Small intestine (tissue), 7 donors: Measurements from ENCODE around the gene ARL13B. TPM values are rescaled to one million over a fixed set of nuclear protein-coding genes. Genes with fewer than 3 reads are reported as not detected.
"Not testable (repeated sequence)": the region's sequence is repeated elsewhere in the genome, so short reads cannot be mapped to it uniquely, and the experiment has no call there.

Experiments
- DNase-seq, 2 donors: peaks; one replicate each; pipeline versions ENCODE4 v3.0.0 to v3.0.0-alpha.2; 2013
- FAIRE-seq: peaks from 2 replicates; lab custom pipeline; 2012; peaks lifted over from hg19 to GRCh38; lab: Jason Lieb, UNC
- H3K27ac ChIP-seq, 3 donors: one replicate each; pipeline ENCODE4 v1.5.1; 2013; ENCODE audit warnings: low read length in 2 of 3, mild to moderate bottlenecking in 2 of 3, control low read depth in 1 of 3, inconsistent platforms in 1 of 3, low read depth in 1 of 3, moderate library complexity in 1 of 3
- H3K27me3 ChIP-seq, 3 donors: one replicate each; pipeline ENCODE4 v1.6.1; 2013; ENCODE audit warnings: low read length in 3 of 3, inconsistent platforms in 1 of 3; ENCODE audit not compliant: control insufficient read depth in 3 of 3, insufficient read depth in 3 of 3
- H3K36me3 ChIP-seq, 3 donors: one replicate each; pipeline ENCODE4 v1.6.1; 2013; ENCODE audit warnings: low read length in 3 of 3, inconsistent platforms in 1 of 3, low read depth in 1 of 3, mild to moderate bottlenecking in 1 of 3, moderate library complexity in 1 of 3; ENCODE audit not compliant: control insufficient read depth in 3 of 3, insufficient read depth in 2 of 3
- H3K4me1 ChIP-seq, 3 donors: one replicate each; pipeline ENCODE4 v1.6.1; 2013; ENCODE audit warnings: low read length in 2 of 3, inconsistent platforms in 1 of 3, low read depth in 1 of 3, mild to moderate bottlenecking in 1 of 3, moderate library complexity in 1 of 3; ENCODE audit not compliant: control insufficient read depth in 3 of 3, insufficient read depth in 2 of 3
- H3K4me3 ChIP-seq, 3 donors: one replicate each; pipeline ENCODE4 v1.5.1; 2013; ENCODE audit warnings: low read length in 3 of 3, control low read depth in 1 of 3, inconsistent platforms in 1 of 3, low read depth in 1 of 3, mild to moderate bottlenecking in 1 of 3, moderate library complexity in 1 of 3
- H3K9me3 ChIP-seq, 2 donors: one replicate each; pipeline ENCODE4 v1.6.1; 2013; ENCODE audit warnings: low read depth in 1 of 2, low read length in 1 of 2; ENCODE audit not compliant: control insufficient read depth in 2 of 2, insufficient read depth in 1 of 2
- WGBS, 3 donors: extraction: QIAGEN DNeasy Blood & Tissue Kit; methylation state at CpG; one replicate each; pipeline ENCODE4 v1.1.7; 2013; 5-methylcytosine and 5-hydroxymethylcytosine counted together
- polyA plus RNA-seq, 4 donors: library from polyadenylated mRNA; stranded (reverse) in 3 of 4; unstranded in 1 of 4; fragments of 200-250 nt in 3 of 4; fragments of 120-200 nt in 1 of 4; gene quantifications; one replicate each; pipeline versions ENCODE4 v1.2.1 to v1.2.3, GENCODE V29; 2013
- donor health status: healthy with polysubstance abuse.
- donor health status: control.
- donor health status: control.
- donor health status: Bipolar disorder and iron deficiency.
- donor health status: healthy.

ARL13B gene
- polyA plus RNA-seq, 4 donors, result 1.3 to 5.9 (median 2.7) TPM

DNA sequence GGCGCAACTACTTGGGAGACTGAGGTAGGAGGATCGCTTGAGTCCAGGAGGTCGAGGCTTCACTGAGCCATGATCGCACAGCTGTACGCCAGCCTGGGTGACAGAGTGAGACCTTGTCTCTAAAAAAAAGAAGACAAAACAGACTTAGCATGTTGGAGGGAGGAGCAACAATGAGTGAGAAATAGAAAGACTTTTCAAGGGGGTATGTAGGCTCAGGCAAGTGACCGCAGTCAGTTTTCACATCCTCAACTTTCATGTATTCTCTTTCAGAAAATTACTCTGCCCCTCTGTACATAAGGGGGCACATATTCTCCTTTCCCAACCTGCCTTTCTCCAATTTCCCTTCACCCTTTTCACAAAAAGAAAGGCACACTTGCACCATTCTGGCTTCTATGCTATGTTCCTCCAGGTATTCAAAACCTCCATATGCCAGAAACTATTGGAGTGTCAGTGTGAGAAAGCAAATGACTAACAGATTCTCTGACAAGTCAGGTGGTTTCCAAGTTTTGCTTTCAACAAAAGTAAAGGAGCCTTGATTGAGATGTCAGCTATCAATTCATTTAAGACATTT lies 90.5 kb downstream of the ARL13B start:
- Histone ChIP-seq H3K9me3 (peaks cover 0 to 10% of the 10 kb centered on the region in 2 donors), H3K4me1 (no peaks in the 10 kb centered on the region), H3K27ac (no peak overlapping the region), H3K36me3 (peaks cover 2 to 13% (median 8%) of the 10 kb centered on the region in 3 donors), H3K4me3 (no peak overlapping the region), H3K27me3 (no peaks in the 10 kb centered on the region)
- DNase-seq (no peak), FAIRE-seq (no peak)
- 89 to 98% (median 94%) methylated on average over 6 of the region's 6 CpGs for WGBS, 3 donors

DNA sequence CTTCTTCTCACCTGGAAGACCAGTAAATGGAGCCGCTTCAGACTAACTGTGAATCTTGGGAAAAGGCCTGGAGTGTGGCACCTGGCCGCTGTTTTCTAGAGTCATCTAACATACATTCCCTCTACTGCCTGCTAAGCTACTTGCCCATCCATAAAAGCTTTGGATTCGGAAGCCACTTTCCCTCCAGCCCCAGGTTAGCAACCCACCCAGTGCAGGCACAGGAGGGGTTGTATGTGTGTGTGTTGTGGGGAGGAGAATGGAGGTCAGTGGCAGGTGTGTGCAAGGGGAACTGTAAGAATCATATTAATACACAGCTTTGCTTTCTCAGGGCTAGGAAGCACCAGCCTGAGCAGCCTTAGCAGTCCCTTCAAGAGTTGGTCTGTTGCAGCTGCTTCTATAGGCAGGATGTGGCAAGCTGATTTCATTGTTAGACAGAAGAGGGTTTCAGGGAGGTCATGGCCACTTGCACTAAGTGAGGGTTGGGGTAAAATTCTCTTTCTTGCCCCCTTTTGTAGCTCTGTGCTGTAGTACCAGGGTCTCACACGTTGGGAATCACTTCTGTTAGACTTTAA lies 91.8 kb downstream of the ARL13B start:
- Histone ChIP-seq H3K4me1 (no peaks in the 10 kb centered on the region), H3K27me3 (no peaks in the 10 kb centered on the region), H3K4me3 (no peak overlapping the region), H3K9me3 (peaks cover 0 to 9% of the 10 kb centered on the region in 2 donors), H3K27ac (no peak overlapping the region), H3K36me3 (peaks cover under 1 to 12% (median 8%) of the 10 kb centered on the region in 3 donors)
- DNase-seq (no peak), FAIRE-seq (no peak)
- 88 to 94% (median 91%) methylated on average over 4 of the region's 4 CpGs for WGBS, 3 donors

DNA sequence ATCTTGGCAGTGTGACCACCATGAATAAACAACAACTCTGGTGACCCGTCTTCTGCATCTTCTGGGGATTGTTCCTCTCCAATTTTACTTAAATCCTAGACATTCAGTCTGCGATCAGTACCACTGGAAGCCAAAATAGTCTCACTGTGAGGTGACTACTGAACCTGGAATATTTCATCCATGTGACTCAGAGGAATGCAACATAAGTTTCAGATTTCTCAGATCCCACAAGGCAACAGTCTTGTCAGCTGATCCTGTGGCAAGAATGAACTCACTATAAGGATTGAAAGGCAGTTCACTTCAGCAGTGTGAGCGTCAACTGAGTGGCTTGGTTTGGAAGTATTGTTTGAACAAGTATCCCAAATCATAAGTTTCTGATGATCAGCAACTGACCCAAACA lies 96.1 kb downstream of the ARL13B start:
- 90 to 97% (median 93%) methylated on average over 3 of the region's 3 CpGs for WGBS, 3 donors

DNA sequence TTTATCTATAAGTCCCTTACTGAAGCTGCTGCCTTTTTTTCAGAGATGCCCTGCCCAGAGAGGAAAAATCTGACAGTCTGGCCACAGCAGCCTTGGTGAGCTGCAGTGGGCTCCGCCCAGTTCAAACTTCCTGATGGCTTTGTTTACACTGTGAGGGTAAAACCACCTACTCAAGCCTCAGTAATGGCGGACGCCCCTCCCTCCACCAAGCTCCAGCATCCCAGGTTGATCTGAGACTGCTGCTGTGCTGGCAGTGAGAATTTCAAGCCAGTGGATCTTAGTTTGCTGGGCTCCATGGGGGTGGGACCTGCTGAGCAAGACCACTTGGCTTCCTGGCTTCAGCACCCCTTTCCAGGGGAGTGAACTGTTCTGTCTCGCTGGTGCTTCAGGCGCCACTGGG lies 100.6 kb downstream of the ARL13B start:
- FAIRE-seq, H3K27me3 ChIP-seq, H3K9me3 ChIP-seq, H3K4me1 ChIP-seq, H3K4me3 ChIP-seq, H3K27ac ChIP-seq: not testable (repeated sequence)
- DNase-seq, result peak; percentile 11 to 31
- WGBS, 3 donors, result 61 to 76% (median 75%) methylated on average over 5 of the region's 5 CpGs
- peaks cover 0 to 14% (median 4%) of the 10 kb centered on the region in 3 donors for H3K36me3 ChIP-seq

More for the DNA sequence above, 96.1 kb downstream of the ARL13B start:
- Histone ChIP-seq H3K27ac (no peak overlapping the region), H3K27me3 (no peaks in the 10 kb centered on the region), H3K4me1 (no peaks in the 10 kb centered on the region), H3K36me3 (peaks cover 0 to 15% (median 8%) of the 10 kb centered on the region in 3 donors), H3K4me3 (no peak overlapping the region), H3K9me3 (no peaks in the 10 kb centered on the region)
- FAIRE-seq (no peak), DNase-seq (no peak)

DNA sequence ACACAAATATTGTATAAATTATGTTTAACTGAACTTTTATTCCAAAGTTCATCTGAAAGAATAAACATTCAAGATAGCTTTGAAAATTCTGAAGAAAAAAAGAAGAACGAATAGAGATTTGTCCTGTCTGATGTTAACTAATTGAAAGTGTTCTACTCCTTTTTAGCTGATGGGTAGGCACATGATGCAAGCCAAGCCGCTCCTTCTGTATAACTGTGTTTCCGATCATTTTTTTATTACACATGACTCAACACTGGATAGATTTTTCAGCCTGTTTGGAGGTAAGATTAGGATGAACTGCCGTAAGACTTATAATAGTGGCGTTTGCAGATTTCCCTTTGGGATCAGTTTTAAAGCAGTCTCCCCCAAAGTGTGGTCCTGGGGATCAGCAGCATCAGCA lies 101.9 kb downstream of the ARL13B start:
- 20 to 70% (median 57%) methylated on average over 5 of the region's 5 CpGs for WGBS, 3 donors
- H3K4me3 ChIP-seq, result no peak overlapping the region

DNA sequence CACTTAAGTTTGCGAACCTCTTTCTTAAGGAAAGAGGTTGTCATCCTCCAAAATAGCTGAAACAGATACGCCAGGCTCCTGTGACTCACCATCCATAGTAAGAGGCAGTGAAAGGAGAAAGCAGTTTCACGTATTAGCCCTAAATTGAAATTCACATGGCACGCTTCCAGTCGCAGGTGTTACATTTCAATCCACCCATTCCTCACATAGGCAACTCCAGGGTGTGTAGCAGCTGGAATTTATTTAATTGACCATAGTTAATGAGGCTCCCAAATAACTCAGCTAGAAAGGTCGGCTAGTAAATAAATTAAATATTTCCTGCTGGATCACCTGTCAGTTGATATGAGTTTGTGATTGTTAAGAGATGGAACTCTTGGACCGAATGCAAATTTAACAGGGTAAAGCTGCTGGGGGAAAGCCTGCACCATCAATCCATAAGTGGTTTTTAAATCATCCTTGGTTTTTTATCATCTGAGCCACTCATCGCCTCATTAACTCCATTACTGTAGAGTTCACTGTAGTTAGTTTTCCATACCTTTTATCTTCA lies 102.5 kb downstream of the ARL13B start:
- Histone ChIP-seq H3K27me3 (no peaks in the 10 kb centered on the region), H3K4me3 (no peak overlapping the region), H3K36me3 (peaks cover 0 to 15% (median 4%) of the 10 kb centered on the region in 3 donors), H3K9me3 (no peaks in the 10 kb centered on the region), H3K4me1 (peaks cover 0 to 4% (median 2%) of the 10 kb centered on the region in 3 donors), H3K27ac (no peak overlapping the region)
- WGBS, 3 donors, result 27 to 72% (median 56%) methylated on average over 8 of the region's 8 CpGs
- FAIRE-seq, result no peak
- DNase-seq, result no peak

More for the DNA sequence above, 101.9 kb downstream of the ARL13B start:
- FAIRE-seq (no peak), DNase-seq (peak in 1 of 2 donors; percentile 31)
- H3K36me3 ChIP-seq, result peaks cover 0 to 16% (median 4%) of the 10 kb centered on the region in 3 donors
- no peaks in the 10 kb centered on the region for H3K9me3 ChIP-seq
- peaks cover 0 to 4% (median 2%) of the 10 kb centered on the region in 3 donors for H3K4me1 ChIP-seq
- H3K27me3 ChIP-seq, result no peaks in the 10 kb centered on the region
- no peak overlapping the region for H3K27ac ChIP-seq

DNA sequence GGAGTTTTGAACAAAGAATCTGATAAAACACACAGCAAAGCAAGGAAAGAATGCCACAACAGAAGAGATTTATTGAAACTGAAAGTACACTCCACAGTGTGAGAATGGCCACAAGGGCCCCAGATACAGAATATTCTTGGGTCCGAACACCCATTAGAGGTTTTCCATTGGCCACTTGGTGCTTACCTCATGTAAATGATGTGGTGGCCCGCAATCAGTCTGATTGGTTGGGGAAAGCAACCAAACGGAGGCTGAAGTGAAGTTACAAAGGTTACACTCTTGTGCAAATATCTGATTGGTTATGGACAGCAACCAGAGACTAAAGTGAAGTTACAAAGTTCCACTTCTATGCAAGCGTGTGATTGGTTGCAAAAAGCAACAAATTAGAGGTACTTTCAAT lies 103.3 kb downstream of the ARL13B start:
- Histone ChIP-seq H3K27ac (no peak overlapping the region), H3K4me1 (peaks cover 0 to 4% (median 2%) of the 10 kb centered on the region in 3 donors), H3K9me3 (no peaks in the 10 kb centered on the region), H3K27me3 (no peaks in the 10 kb centered on the region), H3K36me3 (peaks cover 0 to 18% (median 4%) of the 10 kb centered on the region in 3 donors), H3K4me3 (no peak overlapping the region)
- 60 to 73% (median 63%) methylated on average over 4 of the region's 4 CpGs for WGBS, 3 donors
- DNase-seq (peak; percentile 11 to 44), FAIRE-seq (no peak)

DNA sequence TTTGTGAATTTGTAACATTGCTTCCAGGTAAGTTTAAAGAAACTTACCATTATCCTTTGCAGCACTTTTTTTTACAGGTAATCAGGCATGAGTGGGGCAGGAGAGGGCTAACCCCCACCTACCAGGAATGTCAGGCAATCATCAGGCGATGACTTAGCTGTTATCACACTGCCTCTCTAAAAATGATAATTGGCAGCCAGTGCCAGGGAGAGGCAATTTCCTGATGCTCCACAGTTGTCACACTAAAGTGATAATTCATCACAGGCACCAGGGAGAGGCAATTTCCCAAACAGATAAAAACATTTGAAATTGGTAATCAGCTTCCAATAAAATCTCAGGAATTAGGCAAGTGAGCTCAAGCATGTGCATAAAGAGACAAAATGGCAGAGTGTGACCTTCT lies 109.2 kb downstream of the ARL13B start:
- no peak for FAIRE-seq
- H3K36me3 ChIP-seq, result peaks cover 0 to 15% (median 4%) of the 10 kb centered on the region in 3 donors
- no peaks in the 10 kb centered on the region for H3K9me3 ChIP-seq
- no peaks in the 10 kb centered on the region for H3K27me3 ChIP-seq
- H3K4me1 ChIP-seq, result no peaks in the 10 kb centered on the region
- no peak overlapping the region for H3K4me3 ChIP-seq
- DNase-seq, result no peak
- 90 to 97% (median 93%) methylated on average over 1 of the region's 1 CpG for WGBS, 3 donors
- no peak overlapping the region for H3K27ac ChIP-seq
